Brain pericyte (primary cell): Measurements from ENCODE around the gene OPN5.
"Not testable (repeated sequence)": the region's sequence is repeated elsewhere in the genome, so short reads cannot be mapped to it uniquely, and the experiment has no call there.

Experiments used
- DNase-seq: peaks from one replicate; pipeline ENCODE4 v3.0.0-alpha.2; 2012; ENCODE audit warnings: low read depth, low spot score

Gene OPN5

GRCh38 chr6:47781732-47782131, at the start of gene OPN5:
Gene OPN5, plus strand, starts transcription at chr6:47782032. Its CDS starts 35 bp downstream, at chr6:47782067.
- DNase-seq, result no peak

GRCh38 chr6:47733879-47734558, 47.8 kb upstream of the OPN5 start:
- DNase-seq, result no peak

- no peak for DNase-seq
Observed at GRCh38 chr6:47734831-47735481, 46.9 kb upstream of the OPN5 start.

GRCh38 chr6:47736083-47736700, 45.6 kb upstream of the OPN5 start:
- no peak for DNase-seq

- DNase-seq, result no peak
Observed at GRCh38 chr6:47737406-47737805, 44.4 kb upstream of the OPN5 start.

- DNase-seq, result no peak
Observed at GRCh38 chr6:47740714-47741113, 41.1 kb upstream of the OPN5 start.

- no peak for DNase-seq
Observed at GRCh38 chr6:47741807-47742206, 40.0 kb upstream of the OPN5 start.

GRCh38 chr6:47743744-47744143, 38.1 kb upstream of the OPN5 start:
- no peak for DNase-seq

GRCh38 chr6:47745269-47745668, 36.6 kb upstream of the OPN5 start:
- not testable (repeated sequence) for DNase-seq

GRCh38 chr6:47749757-47750156, 32.1 kb upstream of the OPN5 start:
- no peak for DNase-seq

- DNase-seq, result no peak
Observed at GRCh38 chr6:47752801-47753200, 29.0 kb upstream of the OPN5 start.

GRCh38 chr6:47759364-47759763, 22.5 kb upstream of the OPN5 start:
- no peak for DNase-seq

- DNase-seq, result no peak
Observed at GRCh38 chr6:47762502-47762901, 19.3 kb upstream of the OPN5 start.

- DNase-seq, result no peak
Observed at GRCh38 chr6:47766445-47766844, 15.4 kb upstream of the OPN5 start.

GRCh38 chr6:47767102-47767501, 14.7 kb upstream of the OPN5 start:
- no peak for DNase-seq

GRCh38 chr6:47769982-47770381, 11.8 kb upstream of the OPN5 start:
- no peak for DNase-seq

- no peak for DNase-seq
Observed at GRCh38 chr6:47772359-47772758, 9.5 kb upstream of the OPN5 start.

GRCh38 chr6:47773005-47773404, 8.8 kb upstream of the OPN5 start:
- DNase-seq, result no peak

GRCh38 chr6:47780510-47781356, 1.1 kb upstream of the OPN5 start:
- DNase-seq, result no peak

GRCh38 chr6:47785182-47785581, 3.4 kb downstream of the OPN5 start:
- DNase-seq, result no peak

GRCh38 chr6:47787620-47788497, 6.0 kb downstream of the OPN5 start:
- peak; percentile 59 for DNase-seq
